Stomach (tissue), 9 donors: Measurements from ENCODE around the gene MYO9A. TPM values are rescaled to one million over a fixed set of nuclear protein-coding genes. Genes with fewer than 3 reads are reported as not detected.

ENCODE experiments used
- DNase-seq, 2 donors: peaks; one replicate each; pipeline versions ENCODE4 v3.0.0 to v3.0.0-alpha.2; 2013 to 2019
- H3K27ac ChIP-seq, 5 donors: fragments of 200-600 bp in 4 of 5; sonication (generic) in 4 of 5; one replicate each; pipeline ENCODE4 v1.5.1; 2013 to 2019; ENCODE audit warnings: mild to moderate bottlenecking in 1 of 5, moderate library complexity in 1 of 5
- H3K27me3 ChIP-seq, 3 donors: fragments of 200-600 bp; sonication (generic); one replicate each; pipeline ENCODE4 v1.5.1; 2017 to 2019; ENCODE audit warnings: mixed run types in 1 of 3
- H3K36me3 ChIP-seq, 4 donors: fragments of 200-600 bp; sonication (generic); 1 replicate in 3 of 4; 2 replicates in 1 of 4; pipeline ENCODE4 v1.5.1; 2016 to 2019
- H3K4me1 ChIP-seq, 4 donors: fragments of 200-600 bp; sonication (generic); one replicate each; pipeline ENCODE4 v1.5.1; 2016 to 2019
- H3K4me3 ChIP-seq, 4 donors: fragments of 200-600 bp; sonication (generic) in 3 of 4; one replicate each; pipeline ENCODE4 v1.5.1; 2016 to 2019; ENCODE audit warnings: mild to moderate bottlenecking in 1 of 4
- H3K9me3 ChIP-seq, 4 donors: fragments of 200-600 bp; sonication (generic); one replicate each; pipeline ENCODE4 v1.5.1; 2016 to 2019
- EP300 ChIP-seq: sonication (generic); formaldehyde crosslinking; IDR thresholded peaks from one replicate; pipeline ENCODE4 v1.6.1; 2017; ENCODE audit warnings: antibody characterized with exemption
- POLR2A ChIP-seq, 4 donors: fragments of 450-650 bp; IDR thresholded peaks; one replicate each; pipeline ENCODE4 v1.6.1; 2016; ENCODE audit warnings: antibody characterized with exemption in 4 of 4, control low read depth in 2 of 4, mild to moderate bottlenecking in 1 of 4, moderate library complexity in 1 of 4
- POLR2AphosphoS5 ChIP-seq, 3 donors: sonication (generic); formaldehyde crosslinking; IDR thresholded peaks; one replicate each; pipeline ENCODE4 v1.6.1; 2016; ENCODE audit warnings: antibody characterized with exemption in 3 of 3
- WGBS, 5 donors: extraction: QIAGEN DNeasy Blood & Tissue Kit in 3 of 5; methylation state at CpG; one replicate each; pipeline versions ENCODE4 v1.1.5 to v1.1.7; 2013 to 2018; 5-methylcytosine and 5-hydroxymethylcytosine counted together
- intact Hi-C: fragments of 100-400 bp; cut with DNase I; formaldehyde crosslinking; loops from one replicate; pipeline ENCODE4 v1.15.1; 2023; ENCODE audit warnings: low total_unique reads
- polyA plus RNA-seq, 3 donors: library from polyadenylated mRNA; stranded (reverse); fragments of 200-250 nt; gene quantifications; one replicate each; pipeline ENCODE4 v1.2.3, GENCODE V29; 2013
- total RNA-seq, 5 donors: library from RNA; depleted of rRNA; stranded (reverse); fragments of >200 nt; gene quantifications; one replicate each; pipeline versions ENCODE4 v1.1.0 to v1.2.3, GENCODE V29; 2014 to 2016
- TF ChIP-seq, protein P1 (sequence below), 7 experiments: fragments of 450-650 bp in 4 of 7; fragments of 200-600 bp in 3 of 7; sonication (generic) in 3 of 7; IDR thresholded peaks; one replicate each; pipeline ENCODE4 v1.5.1; 2016 to 2019; ENCODE audit warnings: antibody characterized with exemption in 7 of 7, control low read depth in 2 of 7, mild to moderate bottlenecking in 1 of 7
- donor health status: healthy with polysubstance abuse.
- donor health status: Bipolar disorder and iron deficiency.
- donor health status: healthy.

Gene MYO9A
- total and polyA plus RNA-seq, 8 donors = 2.2 to 120 (median 39.0) TPM

DNA sequence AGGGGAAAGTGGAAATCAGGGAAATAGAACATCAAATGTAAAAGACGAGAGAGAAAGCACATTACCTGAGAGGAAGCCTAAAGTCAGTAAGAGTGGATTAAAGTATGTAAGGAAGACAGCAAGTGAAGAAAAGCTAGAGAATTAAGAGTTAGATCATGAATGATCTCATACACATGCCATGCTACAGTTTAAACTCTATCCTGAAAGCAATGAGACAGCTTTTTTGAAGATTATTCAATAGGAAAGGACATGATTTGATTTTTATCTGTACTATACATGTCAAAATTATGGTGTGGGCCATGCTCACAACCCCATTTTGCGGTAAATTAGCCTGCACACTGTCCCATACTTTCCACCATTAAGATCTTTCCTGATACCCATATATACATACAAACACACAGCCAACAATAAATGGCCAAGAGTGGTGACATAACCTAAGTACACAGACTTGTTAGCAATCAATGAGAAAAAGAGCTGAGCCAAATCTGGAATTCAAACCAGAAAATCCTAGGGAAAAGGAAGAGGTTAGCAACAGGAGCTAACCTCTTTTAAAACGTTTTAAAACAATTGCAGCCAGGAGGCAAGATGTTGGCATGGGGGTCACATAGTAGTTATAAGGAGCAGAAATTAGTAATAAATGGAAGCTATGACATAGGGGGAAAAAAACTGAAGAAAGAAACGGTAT, 4.5 kb downstream of the MYO9A start:
- WGBS, 5 donors = 64 to 78% (median 73%) methylated on average over 4 of the region's 4 CpGs

DNA sequence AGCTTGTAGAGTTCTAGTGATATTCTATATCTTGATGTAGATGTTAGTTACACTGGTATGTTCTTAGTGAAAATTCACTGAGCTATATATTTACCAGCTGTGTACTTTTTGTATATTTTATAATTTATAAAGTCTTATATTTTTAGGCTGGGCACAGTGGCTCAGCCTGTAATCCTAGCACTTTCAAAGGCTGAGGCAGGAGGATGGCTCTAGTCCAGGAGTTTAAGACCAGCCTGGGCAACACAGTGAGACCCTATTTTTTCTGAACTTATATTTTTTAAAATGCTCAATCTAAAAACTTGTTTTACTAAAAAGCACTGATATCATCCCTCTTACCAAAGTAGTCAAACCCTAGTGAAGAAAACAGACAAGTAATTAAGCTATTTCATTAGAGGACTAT, 5.1 kb downstream of the MYO9A start:
- Histone ChIP-seq H3K27ac (peak overlapping the region in 2 of 5 donors; percentile 17 to 39), H3K4me1 (peaks cover 9 to 81% (median 42%) of the 10 kb centered on the region in 4 donors), H3K9me3 (no peaks in the 10 kb centered on the region), H3K4me3 (no peak overlapping the region), H3K36me3 (no peaks in the 10 kb centered on the region), H3K27me3 (no peaks in the 10 kb centered on the region)
- TF ChIP-seq EP300 (no peak), POLR2A (IDR thresholded peaks at IDR 0.05) (no peak), POLR2AphosphoS5 (IDR thresholded peaks at IDR 0.05) (no peak)
- TF ChIP-seq, protein P1, sequence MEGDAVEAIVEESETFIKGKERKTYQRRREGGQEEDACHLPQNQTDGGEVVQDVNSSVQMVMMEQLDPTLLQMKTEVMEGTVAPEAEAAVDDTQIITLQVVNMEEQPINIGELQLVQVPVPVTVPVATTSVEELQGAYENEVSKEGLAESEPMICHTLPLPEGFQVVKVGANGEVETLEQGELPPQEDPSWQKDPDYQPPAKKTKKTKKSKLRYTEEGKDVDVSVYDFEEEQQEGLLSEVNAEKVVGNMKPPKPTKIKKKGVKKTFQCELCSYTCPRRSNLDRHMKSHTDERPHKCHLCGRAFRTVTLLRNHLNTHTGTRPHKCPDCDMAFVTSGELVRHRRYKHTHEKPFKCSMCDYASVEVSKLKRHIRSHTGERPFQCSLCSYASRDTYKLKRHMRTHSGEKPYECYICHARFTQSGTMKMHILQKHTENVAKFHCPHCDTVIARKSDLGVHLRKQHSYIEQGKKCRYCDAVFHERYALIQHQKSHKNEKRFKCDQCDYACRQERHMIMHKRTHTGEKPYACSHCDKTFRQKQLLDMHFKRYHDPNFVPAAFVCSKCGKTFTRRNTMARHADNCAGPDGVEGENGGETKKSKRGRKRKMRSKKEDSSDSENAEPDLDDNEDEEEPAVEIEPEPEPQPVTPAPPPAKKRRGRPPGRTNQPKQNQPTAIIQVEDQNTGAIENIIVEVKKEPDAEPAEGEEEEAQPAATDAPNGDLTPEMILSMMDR (IDR thresholded peaks at IDR 0.05) = no peak
- intact Hi-C loops = no loop called here
- no peak for DNase-seq

More for the DNA sequence above, 4.5 kb downstream of the MYO9A start:
- Histone ChIP-seq H3K4me1 (peaks cover 9 to 81% (median 42%) of the 10 kb centered on the region in 4 donors), H3K4me3 (no peak overlapping the region), H3K27ac (peak overlapping the region in 2 of 5 donors; percentile 17 to 39), H3K36me3 (no peaks in the 10 kb centered on the region), H3K9me3 (no peaks in the 10 kb centered on the region), H3K27me3 (no peaks in the 10 kb centered on the region)
- intact Hi-C loops = no loop called here
- DNase-seq = no peak
- TF ChIP-seq EP300 (no peak), POLR2A (IDR thresholded peaks at IDR 0.05) (no peak), POLR2AphosphoS5 (IDR thresholded peaks at IDR 0.05) (no peak)
- TF ChIP-seq, protein P1 (IDR thresholded peaks at IDR 0.05) = no peak

DNA sequence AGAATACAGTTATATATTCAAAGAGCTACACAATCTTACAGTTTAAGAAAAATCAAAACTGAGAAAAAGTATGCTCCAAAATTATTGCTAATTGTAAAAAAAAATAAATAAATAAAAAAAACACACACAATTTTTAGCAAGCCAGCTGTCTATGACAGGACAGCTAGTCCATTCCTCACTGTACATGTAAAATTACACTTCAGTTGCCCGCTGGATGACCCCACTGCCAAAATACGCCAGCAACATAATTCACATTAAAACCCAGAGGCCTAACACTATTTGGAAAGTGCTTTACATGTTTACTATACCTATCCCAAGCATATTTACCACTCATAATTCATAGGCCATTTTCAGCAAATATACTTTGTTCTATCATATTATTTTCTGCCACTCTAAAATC, 5.8 kb downstream of the MYO9A start:
- H3K27ac ChIP-seq = peak overlapping the region in 1 of 5 donors; percentile 39
- H3K4me3 ChIP-seq = no peak overlapping the region
- H3K36me3 ChIP-seq = no peaks in the 10 kb centered on the region
- no peaks in the 10 kb centered on the region for H3K9me3 ChIP-seq
- peaks cover 9 to 86% (median 46%) of the 10 kb centered on the region in 4 donors for H3K4me1 ChIP-seq
- DNase-seq = peak in 1 of 2 donors; percentile 50
- WGBS, 5 donors = 50 to 79% (median 69%) methylated on average over 2 of the region's 2 CpGs
- intact Hi-C loops = no loop called here
- TF ChIP-seq EP300 = no peak
- no peak for TF ChIP-seq POLR2A (IDR thresholded peaks at IDR 0.05)
- TF ChIP-seq POLR2AphosphoS5 (IDR thresholded peaks at IDR 0.05) = no peak
- TF ChIP-seq, protein P1 (IDR thresholded peaks at IDR 0.05) = no peak
- H3K27me3 ChIP-seq = no peaks in the 10 kb centered on the region

DNA sequence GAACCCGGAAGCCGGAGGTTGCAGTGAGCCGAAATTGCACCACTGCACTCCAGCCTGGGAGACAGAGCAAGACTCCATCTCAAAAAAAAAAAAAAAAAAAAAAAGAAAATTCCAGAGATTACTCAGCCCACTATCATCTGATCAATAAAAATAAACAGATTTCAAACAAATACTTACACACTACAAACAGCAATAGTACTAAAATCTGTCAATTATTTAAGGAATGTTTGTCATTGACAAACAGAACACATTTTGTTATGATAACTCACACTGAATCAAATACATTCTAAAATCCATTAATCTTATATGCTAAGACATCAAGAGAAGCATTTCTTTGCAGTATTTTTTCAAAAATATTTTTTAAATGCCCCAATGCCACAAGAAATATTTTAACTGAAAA, 7.6 kb downstream of the MYO9A start:
- TF ChIP-seq POLR2A (IDR thresholded peaks at IDR 0.05) (no peak), POLR2AphosphoS5 (IDR thresholded peaks at IDR 0.05) (no peak), EP300 (no peak)
- TF ChIP-seq, protein P1 (IDR thresholded peaks at IDR 0.05) = no peak
- intact Hi-C loops = no loop called here
- Histone ChIP-seq H3K36me3 (no peaks in the 10 kb centered on the region), H3K9me3 (no peaks in the 10 kb centered on the region), H3K27me3 (no peaks in the 10 kb centered on the region), H3K27ac (no peak overlapping the region), H3K4me3 (no peak overlapping the region), H3K4me1 (peaks cover 0 to 72% (median 44%) of the 10 kb centered on the region in 4 donors)
- DNase-seq = no peak
- WGBS, 5 donors = 84 to 100% (median 92%) methylated on average over 3 of the region's 3 CpGs
